Activated CD8-positive, alpha-beta memory T cell treated with anti-CD3 and anti-CD28 coated beads for 36 hours (primary cell): ENCODE measurements around the gene PPIL4. TPM values are rescaled to one million over a fixed set of nuclear protein-coding genes. Genes with fewer than 3 reads are reported as not detected.

ENCODE experiments used
- CTCF ChIA-PET: fragments of 350-600 bp; sonication (Branson Sonifier 250); formaldehyde crosslinking; loops from one replicate; lab custom pipeline; 2021; ENCODE audit warnings: antibody characterized with exemption; lab: Charles Lee
- POLR2A ChIA-PET: fragments of 350-600 bp; sonication (Branson Sonifier 250); formaldehyde crosslinking; loops from one replicate; lab custom pipeline; 2021; ENCODE audit warnings: antibody characterized with exemption; lab: Charles Lee
- total RNA-seq, 2 experiments: library from RNA; stranded (reverse); gene quantifications; one replicate each; pipeline ENCODE4 v1.2.3, GENCODE V29; 2021

PPIL4 gene
- total RNA-seq, 2 experiments from 2014 or later = 30.6 to 30.8 TPM

- ChIA-PET POLR2A (no interaction called here), CTCF (no interaction called here)
Observed at GRCh38 chr6:149456311-149457021, 89.4 kb downstream of the PPIL4 start.

GRCh38 chr6:149455031-149455732 is 90.7 kb downstream of the PPIL4 start:
- ChIA-PET CTCF (no interaction called here), POLR2A (no interaction called here)

Other genes with a start within 250 kb of the PPIL4 start
- 10 to 100 TPM; 82.8 to 83.3 TPM for gene TAB2, start 228.3 kb downstream of the PPIL4 start, total RNA-seq
- 1 to 10 TPM; 3.0 to 3.2 TPM for gene SUMO4, start 145.8 kb downstream of the PPIL4 start, total RNA-seq
- 10 to 100 TPM; 85.1 to 89.8 TPM for gene ZC3H12D, start 61.0 kb downstream of the PPIL4 start, total RNA-seq
- 10 to 100 TPM; 17.5 to 19.8 TPM for gene GINM1, start 20.3 kb upstream of the PPIL4 start, total RNA-seq
- 10 to 100 TPM; 20.6 to 20.7 TPM for gene KATNA1, start 102.7 kb upstream of the PPIL4 start, total RNA-seq
- 10 to 100 TPM; 23.9 to 26.1 TPM for gene LATS1, start 172.1 kb upstream of the PPIL4 start, total RNA-seq
- 10 to 100 TPM; 87.4 to 89.3 TPM for gene NUP43, start 200.5 kb upstream of the PPIL4 start, total RNA-seq
- 10 to 100 TPM; 96.2 to 96.7 TPM for gene PCMT1, start 203.7 kb upstream of the PPIL4 start, total RNA-seq